Pancreas (tissue), 10 donors: ENCODE measurements around the gene STIM2. TPM values are rescaled to one million over a fixed set of nuclear protein-coding genes. Genes with fewer than 3 reads are reported as not detected.

Source experiments
- ATAC-seq, 4 donors: fragments of 200-7000 bp; cut with Tn5 transposase; one replicate each; pipeline versions ENCODE4 v1.8.0 to v1.9.1; 2020; ENCODE audit warnings: mild to moderate bottlenecking in 4 of 4, moderate library complexity in 4 of 4
- DNase-seq, 6 donors: peaks; one replicate each; pipeline ENCODE4 v3.0.0-alpha.2; 2020
- FAIRE-seq: peaks from 2 replicates; lab custom pipeline; 2012; peaks lifted over from hg19 to GRCh38; lab: Jason Lieb, UNC
- H3K27ac ChIP-seq, 4 donors: fragments of 200-600 bp; sonication (generic); 1 replicate in 3 of 4; 2 replicates in 1 of 4; pipeline versions ENCODE4 v1.5.0 to v1.8.0; 2020
- H3K27me3 ChIP-seq, 4 donors: fragments of 200-600 bp; one replicate each; pipeline ENCODE4 v1.8.0; 2021
- H3K36me3 ChIP-seq, 3 donors: fragments of 200-600 bp; sonication (generic) in 1 of 3; one replicate each; pipeline versions ENCODE4 v1.5.0 to v1.8.0; 2020 to 2021
- H3K4me1 ChIP-seq, 3 donors: fragments of 200-600 bp; one replicate each; pipeline ENCODE4 v1.8.0; 2021
- H3K4me3 ChIP-seq, 4 donors: fragments of 200-600 bp; sonication (generic) in 2 of 4; one replicate each; pipeline versions ENCODE4 v1.5.0 to v1.8.0; 2020 to 2021
- H3K9me3 ChIP-seq, 4 donors: fragments of 200-600 bp; one replicate each; pipeline ENCODE4 v1.8.0; 2021
- CTCF ChIP-seq, 4 donors: fragments of 200-600 bp; sonication (generic) in 3 of 4; IDR thresholded peaks; one replicate each; pipeline versions ENCODE4 v1.5.0 to v1.8.0; 2021; ENCODE audit warnings: antibody characterized with exemption in 4 of 4
- WGBS, 2 donors: extraction: QIAGEN DNeasy Blood & Tissue Kit; methylation state at CpG; one replicate each; pipeline ENCODE4 v1.1.7; 2013; 5-methylcytosine and 5-hydroxymethylcytosine counted together
- intact Hi-C, 3 donors: fragments of 100-400 bp; cut with DNase I; formaldehyde crosslinking; loops; one replicate each; pipeline versions ENCODE4 v1.11.1 to v1.14.2; 2022
- polyA plus RNA-seq, 2 donors: library from polyadenylated mRNA; stranded (reverse); fragments of 200-250 nt; gene quantifications; one replicate each; pipeline ENCODE4 v1.2.3, GENCODE V29; 2013
- total RNA-seq, 6 donors: library from RNA; stranded (reverse); fragmentation: NEBNext Ultra II Directional in 4 of 6; extraction: Animal tissue kit (Norgen Biotek cat#: 25700) in 4 of 6; gene quantifications; one replicate each; pipeline versions ENCODE4 v1.2.1 to v1.2.4, GENCODE V29; 2021 to 2023
- donor health status: healthy with polysubstance abuse.
- donor health status: DM: no; HTN: no; CAD: no; lungs with moderate emphysema.
- donor health status: DM: no; HTN: no; CAD: no.
- donor health status: control.
- donor health status: control.
- donor health status: Bipolar disorder and iron deficiency.
- donor health status: DM: yes; HTN: yes; CAD: no.
- donor health status: DM: no; HTN: no; CAD: no.
- donor health status: DM: no; HTN: no; CAD: no.
- donor health status: DM: yes; HTN: yes; CAD: no.

Gene STIM2
- total and polyA plus RNA-seq, 8 donors: 7.6 to 18.7 (median 12.6) TPM

GRCh38 chr4:26840786-26841185 lies 19.9 kb upstream of the STIM2 start:
- intact Hi-C loops: no loop called here
- Histone ChIP-seq H3K4me1 (no peaks in the 10 kb centered on the region), H3K27me3 (no peaks in the 10 kb centered on the region), H3K27ac (no peak overlapping the region), H3K36me3 (no peaks in the 10 kb centered on the region), H3K4me3 (no peak overlapping the region), H3K9me3 (no peaks in the 10 kb centered on the region)
- DNase-seq (no peak), ATAC-seq (no peak), FAIRE-seq (no peak)
- 69 to 85% methylated on average over 4 to 5 of the region's 5 CpGs for WGBS, 2 donors
- TF ChIP-seq CTCF (IDR thresholded peaks at IDR 0.05): no peak

GRCh38 chr4:26842911-26843310 lies 17.7 kb upstream of the STIM2 start:
- WGBS, 2 donors: 75 to 82% methylated on average over 2 of the region's 2 CpGs
- intact Hi-C loops: no loop called here
- no peak for DNase-seq

DNA sequence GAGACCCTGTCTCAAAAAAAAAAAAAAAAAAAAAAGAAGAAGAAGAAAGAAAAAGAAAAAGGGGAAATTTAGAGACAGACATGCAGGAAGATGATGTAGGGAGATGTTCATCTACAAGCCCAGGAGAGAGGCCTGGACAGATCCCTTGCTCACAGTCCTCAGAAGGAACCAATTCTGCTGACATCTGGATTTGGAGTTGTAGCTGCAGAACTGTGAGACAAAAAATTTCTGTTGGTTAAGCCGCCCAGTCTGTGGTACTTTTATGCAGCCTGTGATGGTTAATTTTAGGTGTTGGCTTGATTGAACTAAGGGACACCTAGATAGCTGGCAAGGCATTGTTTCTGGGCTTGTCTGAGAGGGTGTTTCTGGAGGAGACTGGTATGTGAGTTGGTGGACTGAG lies 10.1 kb upstream of the STIM2 start:
- 87 to 95% methylated on average over 1 of the region's 1 CpG for WGBS, 2 donors
- ATAC-seq: no peak

More at GRCh38 chr4:26842911-26843310, 17.7 kb upstream of the STIM2 start:
- FAIRE-seq (no peak), ATAC-seq (no peak)
- no peaks in the 10 kb centered on the region for H3K9me3 ChIP-seq
- no peaks in the 10 kb centered on the region for H3K36me3 ChIP-seq
- H3K27ac ChIP-seq: no peak overlapping the region
- H3K27me3 ChIP-seq: no peaks in the 10 kb centered on the region
- no peak for TF ChIP-seq CTCF (IDR thresholded peaks at IDR 0.05)
- no peak overlapping the region for H3K4me3 ChIP-seq
- H3K4me1 ChIP-seq: no peaks in the 10 kb centered on the region

GRCh38 chr4:26851129-26851528 lies 9.5 kb upstream of the STIM2 start:
- WGBS, 2 donors: 97 to 98% methylated on average over 2 of the region's 2 CpGs
- H3K9me3 ChIP-seq: no peaks in the 10 kb centered on the region
- H3K36me3 ChIP-seq: no peaks in the 10 kb centered on the region
- no peak overlapping the region for H3K27ac ChIP-seq
- intact Hi-C loops: no loop called here
- ATAC-seq (no peak), DNase-seq (no peak), FAIRE-seq (no peak)
- no peak overlapping the region for H3K4me3 ChIP-seq
- TF ChIP-seq CTCF (IDR thresholded peaks at IDR 0.05): no peak
- no peaks in the 10 kb centered on the region for H3K27me3 ChIP-seq
- no peaks in the 10 kb centered on the region for H3K4me1 ChIP-seq

More for the DNA sequence above, 10.1 kb upstream of the STIM2 start:
- Histone ChIP-seq H3K4me3 (no peak overlapping the region), H3K27ac (no peak overlapping the region), H3K4me1 (no peaks in the 10 kb centered on the region), H3K36me3 (no peaks in the 10 kb centered on the region), H3K27me3 (no peaks in the 10 kb centered on the region), H3K9me3 (no peaks in the 10 kb centered on the region)
- no peak for TF ChIP-seq CTCF (IDR thresholded peaks at IDR 0.05)
- no peak for FAIRE-seq
- intact Hi-C loops: no loop called here
- DNase-seq: no peak

- Histone ChIP-seq H3K9me3 (no peaks in the 10 kb centered on the region), H3K4me1 (peaks cover 3 to 14% (median 6%) of the 10 kb centered on the region in 3 donors), H3K27me3 (no peaks in the 10 kb centered on the region), H3K27ac (no peak overlapping the region), H3K36me3 (no peaks in the 10 kb centered on the region), H3K4me3 (no peak overlapping the region)
- TF ChIP-seq CTCF (IDR thresholded peaks at IDR 0.05): no peak
- ATAC-seq (no peak), FAIRE-seq (no peak), DNase-seq (no peak)
- WGBS, 2 donors: 68 to 72% methylated on average over 6 of the region's 6 CpGs
- intact Hi-C loops: no loop called here
Measured at GRCh38 chr4:26854701-26855100, 5.9 kb upstream of the STIM2 start.
